HG03520 (cell line): ENCODE results near the gene TIMM22.
"Not testable (repeated sequence)": the region's sequence is repeated elsewhere in the genome, so short reads cannot be mapped to it uniquely, and the experiment has no call there.

Experiments
- ATAC-seq: cut with Tn5 transposase; IDR thresholded peaks from one replicate; pipeline ENCODE4 v1.9.1; 2021; ENCODE audit warnings: mild to moderate bottlenecking, moderate library complexity; ENCODE audit not compliant: unreplicated experiment

TIMM22 gene

GRCh38 chr17:1037238-1037879, 40.4 kb downstream of the TIMM22 start:
- ATAC-seq = no peak

- ATAC-seq = no peak
Measured at GRCh38 chr17:1038459-1039122, 41.7 kb downstream of the TIMM22 start.

- ATAC-seq = no peak
Measured at GRCh38 chr17:1039123-1039507, 42.2 kb downstream of the TIMM22 start.

GRCh38 chr17:1039511-1040215, 42.7 kb downstream of the TIMM22 start:
- ATAC-seq = no peak

- no peak for ATAC-seq
Measured at GRCh38 chr17:1040216-1040600, 43.3 kb downstream of the TIMM22 start.

- ATAC-seq = no peak
Measured at GRCh38 chr17:1041746-1042145, 44.8 kb downstream of the TIMM22 start.

- no peak for ATAC-seq
Measured at GRCh38 chr17:1042486-1042885, 45.6 kb downstream of the TIMM22 start.

GRCh38 chr17:1043601-1044251, 46.8 kb downstream of the TIMM22 start:
- ATAC-seq = no peak

GRCh38 chr17:1044387-1045009, 47.6 kb downstream of the TIMM22 start:
- not testable (repeated sequence) for ATAC-seq

GRCh38 chr17:1045456-1045855, 48.5 kb downstream of the TIMM22 start:
- no peak for ATAC-seq

GRCh38 chr17:1047177-1047878, 50.4 kb downstream of the TIMM22 start:
- ATAC-seq = no peak

- no peak for ATAC-seq
Measured at GRCh38 chr17:1047879-1048470, 51.0 kb downstream of the TIMM22 start.

- not testable (repeated sequence) for ATAC-seq
Measured at GRCh38 chr17:1048516-1049115, 51.7 kb downstream of the TIMM22 start.

GRCh38 chr17:1049446-1050225, 52.7 kb downstream of the TIMM22 start:
- ATAC-seq = no peak

GRCh38 chr17:1050246-1050995, 53.5 kb downstream of the TIMM22 start:
- no peak for ATAC-seq

GRCh38 chr17:1050996-1051925, 54.3 kb downstream of the TIMM22 start:
- no peak for ATAC-seq
